GM19324 (cell line): ENCODE results near the gene HTT-AS.
"Not testable (repeated sequence)": the region's sequence is repeated elsewhere in the genome, so short reads cannot be mapped to it uniquely, and the experiment has no call there.

ENCODE experiments used
- ATAC-seq: cut with Tn5 transposase; IDR thresholded peaks from one replicate; pipeline ENCODE4 v1.9.1; 2021; ENCODE audit warnings: mild to moderate bottlenecking, moderate library complexity; ENCODE audit not compliant: unreplicated experiment, low FRiP score

Gene HTT-AS

DNA sequence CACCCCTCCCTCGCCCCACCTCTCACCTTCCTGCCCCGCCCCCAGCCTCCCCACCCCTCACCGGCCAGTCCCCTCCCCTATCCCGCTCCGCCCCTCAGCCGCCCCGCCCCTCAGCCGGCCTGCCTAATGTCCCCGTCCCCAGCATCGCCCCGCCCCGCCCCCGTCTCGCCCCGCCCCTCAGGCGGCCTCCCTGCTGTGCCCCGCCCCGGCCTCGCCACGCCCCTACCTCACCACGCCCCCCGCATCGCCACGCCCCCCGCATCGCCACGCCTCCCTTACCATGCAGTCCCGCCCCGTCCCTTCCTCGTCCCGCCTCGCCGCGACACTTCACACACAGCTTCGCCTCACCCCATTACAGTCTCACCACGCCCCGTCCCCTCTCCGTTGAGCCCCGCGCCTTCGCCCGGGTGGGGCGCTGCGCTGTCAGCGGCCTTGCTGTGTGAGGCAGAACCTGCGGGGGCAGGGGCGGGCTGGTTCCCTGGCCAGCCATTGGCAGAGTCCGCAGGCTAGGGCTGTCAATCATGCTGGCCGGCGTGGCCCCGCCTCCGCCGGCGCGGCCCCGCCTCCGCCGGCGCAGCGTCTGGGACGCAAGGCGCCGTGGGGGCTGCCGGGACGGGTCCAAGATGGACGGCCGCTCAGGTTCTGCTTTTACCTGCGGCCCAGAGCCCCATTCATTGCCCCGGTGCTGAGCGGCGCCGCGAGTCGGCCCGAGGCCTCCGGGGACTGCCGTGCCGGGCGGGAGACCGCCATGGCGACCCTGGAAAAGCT, at the start of gene HTT-AS, which contains the start of gene HTT:
Gene HTT-AS, minus strand, starts transcription at position 461 of the 768 bp plus-strand sequence.
Gene HTT, plus strand, starts transcription at position 604 of the 768 bp plus-strand sequence. Its CDS starts 145 bp downstream, at position 749.
- ATAC-seq: peak; percentile 92

DNA sequence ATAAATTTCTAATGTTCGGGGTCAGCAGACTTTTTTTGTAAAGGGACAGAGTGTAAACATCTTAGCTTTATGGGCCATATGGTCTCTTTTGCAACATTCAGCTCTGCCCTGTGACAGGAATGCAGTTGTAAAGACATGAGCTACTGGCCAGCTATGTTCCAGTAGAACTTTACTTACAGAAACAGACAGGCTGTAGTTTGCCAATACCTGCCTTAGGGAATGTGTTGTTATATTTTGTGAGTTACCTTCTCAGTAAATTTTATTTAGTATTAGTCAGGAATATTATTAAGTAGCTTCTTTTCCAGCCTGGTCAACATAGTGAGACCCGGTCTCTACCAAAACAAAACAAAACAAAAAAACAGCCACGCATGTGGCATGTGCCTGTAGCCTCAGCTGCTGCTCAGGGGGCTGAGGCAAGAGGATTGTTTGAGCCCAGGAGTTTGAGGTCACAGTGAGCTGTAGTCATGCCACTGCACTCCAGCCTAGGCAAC, 48.9 kb upstream of the HTT-AS start:
- no peak for ATAC-seq

DNA sequence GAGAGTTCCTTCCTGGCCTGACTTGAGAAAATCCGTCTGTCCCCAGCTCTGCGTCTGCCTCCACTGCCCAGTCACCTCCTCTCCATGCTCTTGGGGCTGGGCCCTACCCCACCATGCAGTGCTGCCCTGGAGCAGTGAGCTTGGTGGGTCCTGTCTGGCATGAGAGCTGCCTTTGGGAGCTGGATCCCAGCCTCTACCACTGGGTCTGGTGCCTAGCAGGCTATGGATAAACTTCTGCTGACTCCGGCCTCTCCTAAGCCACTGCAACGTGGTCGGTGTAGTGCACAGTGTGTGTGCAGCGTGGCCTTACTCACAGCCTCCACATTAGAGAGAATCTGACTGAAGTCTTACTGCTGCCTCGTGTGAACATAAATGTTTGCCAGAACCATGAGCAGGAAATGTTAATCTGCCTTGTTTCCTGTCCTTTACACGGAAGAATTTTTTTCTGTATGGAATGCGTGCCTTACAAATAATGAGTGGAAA, 47.8 kb upstream of the HTT-AS start:
- ATAC-seq: no peak

DNA sequence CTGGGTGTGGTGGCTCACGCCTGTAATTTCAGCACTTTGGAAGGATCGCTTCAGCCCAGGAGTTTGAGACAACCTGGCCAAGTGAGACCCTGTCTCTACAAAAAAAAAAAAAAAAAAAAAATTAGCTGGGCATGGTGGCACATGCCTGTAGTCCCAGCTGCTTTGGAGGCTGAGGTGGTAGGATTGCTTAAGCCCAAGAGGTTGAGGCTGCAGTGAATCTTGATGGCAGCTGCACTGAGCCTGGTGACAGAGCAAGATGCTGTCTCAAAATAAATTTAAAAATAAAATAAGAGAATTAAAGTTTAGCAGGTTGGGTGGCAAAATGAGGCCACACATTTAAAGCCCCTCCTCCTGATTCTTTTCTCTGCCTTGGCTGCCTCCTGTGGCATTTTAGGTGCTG, 47.3 kb upstream of the HTT-AS start:
- no peak for ATAC-seq

DNA sequence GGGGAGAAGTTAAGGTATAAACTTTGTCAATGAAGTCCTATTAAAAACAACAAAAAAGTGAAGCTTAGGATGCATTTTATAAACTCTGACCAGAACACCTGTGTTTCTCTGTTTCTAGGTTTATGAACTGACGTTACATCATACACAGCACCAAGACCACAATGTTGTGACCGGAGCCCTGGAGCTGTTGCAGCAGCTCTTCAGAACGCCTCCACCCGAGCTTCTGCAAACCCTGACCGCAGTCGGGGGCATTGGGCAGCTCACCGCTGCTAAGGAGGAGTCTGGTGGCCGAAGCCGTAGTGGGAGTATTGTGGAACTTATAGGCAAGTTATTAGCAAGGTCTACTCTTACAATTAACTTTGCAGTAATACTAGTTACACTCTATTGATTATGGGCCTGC, 46.8 kb upstream of the HTT-AS start:
- ATAC-seq: no peak

DNA sequence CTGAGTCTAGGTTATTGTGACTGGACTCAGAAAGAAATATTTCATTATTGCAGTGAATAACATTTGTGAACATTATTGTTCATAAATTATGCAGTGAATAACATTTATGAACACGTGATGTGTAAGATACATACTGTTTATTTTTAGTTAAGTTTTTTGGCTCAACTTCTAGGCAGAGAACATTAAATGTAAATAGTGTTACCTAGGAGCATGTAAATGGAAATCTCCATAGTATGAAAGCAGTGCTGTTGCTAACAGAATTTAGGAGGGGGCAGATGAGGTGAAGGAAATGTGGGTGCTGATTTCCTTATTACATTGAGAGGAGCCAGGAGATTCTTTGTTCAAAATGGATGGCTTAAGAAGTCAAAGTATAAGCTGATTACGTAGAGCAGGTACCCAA, 45.1 kb upstream of the HTT-AS start:
- no peak for ATAC-seq

DNA sequence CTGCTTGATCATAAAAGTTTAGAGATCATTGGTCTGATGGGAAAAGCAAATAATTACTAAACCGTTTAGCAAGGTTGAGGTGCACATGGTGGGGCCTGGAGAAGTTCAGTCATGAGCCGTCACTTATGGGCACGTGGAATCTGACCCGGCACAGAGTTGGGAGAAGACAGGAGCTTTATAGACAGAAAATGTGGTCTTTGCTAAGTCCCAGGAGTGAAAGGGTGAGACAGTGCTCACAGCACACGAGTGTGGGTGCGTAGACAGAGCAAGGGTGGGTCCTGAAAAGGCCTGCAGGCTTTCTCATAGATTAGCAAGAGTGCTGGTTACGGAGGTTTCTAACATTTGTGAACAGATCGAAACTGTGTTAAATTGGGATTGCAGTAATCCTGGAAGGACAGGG, 44.0 kb upstream of the HTT-AS start:
- ATAC-seq: no peak

DNA sequence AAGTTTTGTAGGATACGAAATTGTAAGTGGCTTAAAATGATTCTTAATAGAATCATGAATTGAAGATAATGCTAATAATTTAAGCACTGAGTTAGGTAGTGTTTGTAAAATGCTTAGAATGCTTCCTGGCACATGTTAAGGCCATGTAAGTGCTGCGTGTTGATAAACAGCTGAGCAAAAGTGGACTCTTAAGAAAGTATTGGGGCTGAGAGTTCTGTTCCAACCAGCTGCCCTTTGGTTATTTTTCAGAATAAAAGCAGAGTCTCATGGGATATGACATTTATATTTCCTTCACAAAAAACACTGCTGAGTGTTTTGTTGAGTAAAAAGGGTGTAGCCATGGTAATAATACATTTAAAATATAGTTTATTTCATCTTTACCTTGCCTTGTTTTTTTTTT, 42.6 kb upstream of the HTT-AS start:
- no peak for ATAC-seq

DNA sequence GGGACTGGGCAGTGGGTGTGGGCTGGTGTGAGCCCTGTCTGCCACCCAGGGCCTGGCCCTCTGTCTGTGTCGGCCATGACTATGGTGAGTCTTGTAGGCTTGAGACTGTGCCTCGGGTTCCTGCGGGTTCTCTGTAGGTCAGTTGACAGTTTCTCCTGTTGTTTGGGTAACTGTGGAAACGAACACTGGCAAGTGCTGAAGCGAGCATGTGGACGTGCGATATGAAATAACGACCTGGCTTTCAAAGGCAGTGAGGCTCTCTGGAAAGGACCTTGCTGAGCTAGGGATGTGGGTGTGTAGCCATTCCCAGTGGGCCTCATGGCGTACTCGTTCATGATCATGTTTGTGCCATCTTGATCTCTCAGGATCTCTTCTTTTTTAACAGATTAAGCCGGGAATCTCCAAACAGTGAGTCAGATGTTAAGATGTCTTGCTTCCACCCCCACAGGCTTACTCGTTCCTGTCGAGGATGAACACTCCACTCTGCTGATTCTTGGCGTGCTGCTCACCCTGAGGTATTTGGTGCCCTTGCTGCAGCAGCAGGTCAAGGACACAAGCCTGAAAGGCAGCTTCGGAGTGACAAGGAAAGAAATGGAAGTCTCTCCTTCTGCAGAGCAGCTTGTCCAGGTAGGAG, 41.4 kb upstream of the HTT-AS start:
- ATAC-seq: no peak

DNA sequence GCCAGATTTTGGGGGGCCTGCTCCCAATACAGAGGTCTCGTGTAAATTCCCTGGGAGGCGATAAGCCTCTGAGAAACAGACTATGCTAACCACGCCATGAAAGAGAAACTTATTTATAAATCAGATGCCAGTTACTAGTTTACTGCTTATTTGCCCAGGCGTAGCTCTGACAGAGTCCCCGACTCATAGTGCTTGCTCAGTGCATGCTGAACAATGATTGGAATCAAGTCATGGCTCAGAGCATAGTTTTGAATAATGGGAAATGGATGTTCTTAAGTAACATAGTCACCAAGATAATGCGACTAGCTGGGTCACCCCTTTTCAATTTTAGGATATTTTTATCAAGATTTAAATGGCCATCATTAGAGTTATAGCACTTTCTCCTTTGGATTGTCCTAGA, 40.0 kb upstream of the HTT-AS start:
- no peak for ATAC-seq

DNA sequence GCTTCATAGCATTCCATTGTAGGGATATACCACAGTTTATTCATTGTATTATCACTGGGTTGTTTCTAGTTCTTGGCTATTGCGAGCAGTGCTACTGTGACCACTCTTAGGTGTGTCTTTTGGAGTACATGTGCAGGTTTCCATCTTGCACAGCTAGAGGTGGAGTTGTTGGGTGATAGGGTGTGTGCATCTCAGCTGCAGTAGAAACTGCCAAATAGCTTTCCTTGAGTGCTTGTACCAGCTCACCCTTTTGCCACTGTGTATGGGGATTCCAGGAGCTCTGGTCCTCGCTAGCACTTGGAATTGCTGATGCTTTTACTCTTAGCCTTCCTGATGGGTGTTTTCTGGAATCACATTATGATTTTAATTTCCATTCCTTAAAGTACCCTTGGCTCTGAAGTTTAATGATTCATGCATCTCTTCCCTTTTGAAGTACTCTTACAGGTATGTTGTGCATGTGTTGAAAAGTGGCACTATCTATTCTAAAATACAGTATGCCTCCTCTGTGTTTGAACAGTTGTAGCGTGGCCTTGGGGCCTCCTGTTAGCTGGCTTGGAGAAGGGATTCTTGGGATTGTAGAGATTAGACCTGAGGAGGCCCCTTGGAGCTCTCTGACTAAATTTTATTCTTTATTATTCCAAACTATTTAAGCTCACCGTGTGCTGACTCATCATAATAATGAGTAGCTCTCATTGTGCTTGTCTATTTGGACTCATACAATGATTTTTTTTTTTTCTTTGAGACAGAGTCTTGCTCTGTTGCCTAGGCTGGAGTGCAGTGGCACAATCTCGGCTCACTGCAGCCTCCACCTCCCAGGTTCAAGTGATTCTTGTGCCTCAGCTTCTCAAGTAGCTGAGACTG, 38.5 kb upstream of the HTT-AS start:
- ATAC-seq: no peak

DNA sequence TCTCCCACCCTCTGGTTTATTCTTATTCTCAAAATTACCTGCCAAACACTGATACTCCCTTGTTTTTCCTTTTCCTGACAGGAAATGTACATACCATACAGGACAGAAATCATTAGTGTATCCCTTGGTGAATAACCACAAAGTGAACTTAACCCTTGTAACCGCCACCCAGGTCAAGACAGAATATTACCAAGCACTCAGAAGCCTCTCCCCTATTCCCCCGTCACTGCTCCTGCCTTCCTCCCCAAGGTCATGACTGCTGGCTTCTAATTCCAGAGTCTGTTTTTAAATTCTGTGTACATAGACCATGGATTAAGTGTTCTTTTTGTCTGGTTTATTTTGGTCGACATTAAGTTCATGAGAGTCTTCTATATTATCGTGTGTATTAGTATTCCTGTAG, 37.9 kb upstream of the HTT-AS start:
- ATAC-seq: no peak

DNA sequence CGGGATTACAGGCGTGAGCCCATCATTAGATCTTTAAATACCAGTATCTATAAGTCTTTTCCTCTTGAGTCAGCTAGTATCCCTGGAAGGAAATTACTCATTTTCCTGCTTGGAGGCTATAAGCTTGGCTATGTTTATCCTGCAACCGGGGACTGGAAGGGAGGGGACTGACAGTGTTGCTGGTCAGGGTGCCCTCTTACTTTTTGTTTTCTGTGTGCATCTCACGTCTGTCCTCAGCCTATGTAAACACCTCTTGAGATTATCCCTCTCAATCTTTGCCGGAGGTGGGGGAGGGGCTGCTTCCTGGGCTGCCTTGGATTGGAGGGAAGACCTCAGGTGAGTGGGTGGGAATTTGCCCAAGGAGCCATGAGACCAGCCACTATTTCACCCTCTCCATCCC, 37.1 kb upstream of the HTT-AS start:
- no peak for ATAC-seq

DNA sequence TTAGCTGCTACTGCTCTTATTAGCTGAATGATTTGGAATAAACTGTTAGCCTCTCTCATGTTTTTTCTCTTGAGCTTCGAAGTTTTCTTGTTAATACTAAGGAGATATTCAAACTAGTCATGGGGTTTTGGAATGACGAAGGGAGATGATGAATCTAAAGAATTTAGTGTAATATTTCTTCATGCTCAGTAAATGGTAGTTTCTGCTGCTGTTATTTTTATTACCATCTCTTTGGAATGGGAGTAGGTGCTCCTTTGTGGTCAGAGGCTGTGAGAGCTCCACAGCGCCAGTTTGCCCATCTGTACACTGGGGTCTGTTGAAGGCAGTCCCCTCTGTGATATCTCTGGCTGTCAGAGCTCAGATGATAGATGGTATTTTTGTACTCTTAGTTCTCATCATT, 33.9 kb upstream of the HTT-AS start:
- no peak for ATAC-seq

DNA sequence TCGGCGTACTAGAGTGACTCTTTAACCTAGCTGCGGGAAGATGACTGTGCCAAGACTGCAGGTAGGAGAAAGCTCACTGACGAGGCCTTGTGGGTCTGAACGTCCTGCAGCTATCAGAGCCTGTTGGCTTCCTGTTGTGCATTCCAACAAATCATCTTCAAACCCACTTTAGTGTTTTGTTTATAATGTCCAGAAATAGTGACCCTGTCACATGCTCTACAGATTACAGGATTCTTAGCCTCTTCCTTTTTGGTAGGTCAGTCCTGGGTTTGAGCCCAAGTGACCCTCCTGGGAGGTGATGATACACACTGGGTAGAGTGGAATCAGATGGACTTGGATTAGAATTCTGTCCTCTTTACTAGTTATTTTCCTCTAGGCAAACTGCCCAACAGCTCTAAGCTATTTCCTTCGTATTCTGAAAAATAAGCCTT, 33.4 kb upstream of the HTT-AS start:
- no peak for ATAC-seq

DNA sequence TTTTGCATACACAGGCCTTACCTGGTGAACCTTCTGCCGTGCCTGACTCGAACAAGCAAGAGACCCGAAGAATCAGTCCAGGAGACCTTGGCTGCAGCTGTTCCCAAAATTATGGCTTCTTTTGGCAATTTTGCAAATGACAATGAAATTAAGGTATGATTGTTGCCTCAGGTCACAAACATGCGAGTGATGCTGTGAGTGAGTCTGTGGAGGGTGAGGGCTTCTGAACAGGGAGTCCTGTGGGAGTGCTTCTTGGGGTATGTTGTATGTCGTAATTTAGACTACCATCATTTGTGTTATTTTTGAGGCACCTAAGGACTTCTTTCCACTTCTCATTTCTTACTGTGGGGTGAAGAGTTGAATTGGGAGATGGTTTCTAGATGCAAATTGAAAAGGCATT, 32.9 kb upstream of the HTT-AS start:
- ATAC-seq: no peak

DNA sequence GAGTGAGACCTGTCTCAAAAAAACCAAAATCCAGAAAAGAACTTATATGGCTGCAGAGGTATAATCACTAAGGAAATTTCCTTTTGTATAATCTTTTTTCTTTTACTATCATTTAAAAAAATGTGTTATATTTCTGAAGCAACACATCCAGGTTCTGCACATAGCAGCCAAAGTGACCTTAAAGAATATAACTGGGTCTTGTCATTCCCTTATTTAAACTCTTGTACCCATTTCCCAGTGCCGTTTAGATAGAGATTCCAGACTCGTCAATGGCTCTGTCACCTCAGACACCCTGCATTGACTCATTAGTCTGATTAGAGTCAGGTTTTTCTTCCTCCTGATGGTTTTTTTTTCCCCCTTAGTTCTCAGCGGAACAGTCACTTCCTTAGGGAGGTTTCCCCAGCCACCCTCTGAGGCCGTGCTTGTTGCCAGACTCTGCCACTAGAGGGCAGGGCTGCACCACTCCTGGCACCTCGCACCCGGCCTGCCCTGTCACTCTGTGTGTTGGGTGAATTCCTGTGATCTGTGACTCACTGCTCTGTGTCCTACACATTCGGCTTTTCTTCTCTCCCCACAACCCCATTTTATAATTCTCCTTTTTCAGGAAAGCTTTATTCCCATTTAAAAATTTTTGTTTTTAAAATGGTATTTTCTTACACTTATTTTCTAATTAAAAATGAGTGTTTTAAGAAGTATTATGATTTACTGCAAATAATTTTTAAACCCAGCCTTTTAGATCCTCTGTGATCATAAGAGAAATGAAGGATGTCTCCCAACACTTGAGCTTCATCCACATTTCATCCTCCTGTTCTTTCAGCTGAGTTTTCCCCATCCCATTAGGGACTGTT, 32.2 kb upstream of the HTT-AS start:
- peak; percentile 84 for ATAC-seq

DNA sequence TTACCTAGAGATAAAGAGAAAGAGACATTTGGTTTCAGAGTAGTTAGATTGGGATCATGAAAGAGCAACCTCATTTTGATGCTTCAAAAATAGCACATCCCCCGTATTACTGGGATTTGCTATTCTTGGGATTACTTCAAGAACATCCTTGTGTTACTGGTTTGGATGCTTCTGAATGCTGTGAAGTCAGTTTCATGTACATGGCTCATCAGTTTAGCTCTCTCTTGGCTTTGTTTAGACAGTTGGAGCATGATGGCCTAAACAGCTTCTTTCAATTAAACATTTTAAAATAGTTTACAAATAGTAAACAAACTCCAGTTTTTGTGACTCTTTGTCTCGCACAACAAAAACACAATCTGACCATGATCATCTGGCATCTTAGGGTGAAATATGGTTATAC, 24.0 kb upstream of the HTT-AS start:
- ATAC-seq: no peak

DNA sequence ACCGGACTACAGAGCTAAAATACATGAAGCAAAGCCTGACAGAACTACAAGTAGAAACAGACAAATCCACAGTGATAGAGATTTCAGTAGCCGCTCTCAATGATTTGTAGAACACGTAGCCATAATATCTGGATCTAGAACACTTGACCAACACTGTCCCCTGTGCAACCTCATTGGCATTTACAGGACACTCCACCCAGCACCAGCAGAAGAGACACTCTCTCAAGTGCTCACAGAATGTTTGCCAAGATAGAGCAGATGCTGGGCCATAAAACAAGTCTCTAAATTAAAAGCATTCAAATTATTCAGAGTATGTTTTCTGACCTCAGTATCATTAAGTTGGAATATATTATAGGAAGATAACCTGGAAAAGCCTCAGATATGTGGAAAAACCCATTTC, 21.9 kb upstream of the HTT-AS start:
- ATAC-seq: no peak

DNA sequence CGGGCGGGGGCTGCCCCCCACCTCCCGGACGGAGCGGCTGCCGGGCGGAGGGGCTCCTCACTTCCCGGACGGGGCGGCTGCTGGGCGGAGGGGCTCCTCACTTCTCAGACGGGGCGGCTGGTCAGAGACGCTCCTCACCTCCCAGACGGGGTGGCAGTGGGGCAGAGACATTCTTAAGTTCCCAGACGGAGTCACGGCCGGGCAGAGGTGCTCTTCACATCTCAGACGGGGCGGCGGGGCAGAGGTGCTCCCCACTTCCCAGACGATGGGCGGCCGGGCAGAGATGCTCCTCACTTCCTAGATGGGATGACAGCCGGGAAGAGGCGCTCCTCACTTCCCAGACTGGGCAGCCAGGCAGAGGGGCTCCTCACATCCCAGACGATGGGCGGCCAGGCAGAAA, 20.4 kb upstream of the HTT-AS start:
- ATAC-seq: not testable (repeated sequence)
